GM19397 (cell line): ENCODE data around the gene CNOT1.
A peak's percentile ranks its signal among the peaks of the same experiment; 100 is the strongest.
"Not testable (repeated sequence)": the region's sequence is repeated elsewhere in the genome, so short reads cannot be mapped to it uniquely, and the experiment has no call there.

Experiments
- ATAC-seq: cut with Tn5 transposase; IDR thresholded peaks from one replicate; pipeline ENCODE4 v1.9.1; 2021; ENCODE audit warnings: mild to moderate bottlenecking, moderate library complexity; ENCODE audit not compliant: unreplicated experiment

CNOT1 gene

GRCh38 chr16:58503863-58504688 lies 125.5 kb downstream of the CNOT1 start:
- ATAC-seq, result no peak

GRCh38 chr16:58503166-58503862 lies 126.3 kb downstream of the CNOT1 start:
- no peak for ATAC-seq

GRCh38 chr16:58502217-58502921 lies 127.3 kb downstream of the CNOT1 start:
- no peak for ATAC-seq

- no peak for ATAC-seq
These were observed 128.1 kb downstream of the CNOT1 start for GRCh38 chr16:58501242-58502131.

GRCh38 chr16:58500430-58501241 lies 129.0 kb downstream of the CNOT1 start:
- no peak for ATAC-seq

- peak; percentile 40 for ATAC-seq
These were observed 129.8 kb downstream of the CNOT1 start, which contains the start of gene NDRG4 for GRCh38 chr16:58499615-58500351. Gene NDRG4 (plus strand): TSS chr16:58500143. CDS start chr16:58500249, 106 bp downstream.

GRCh38 chr16:58499092-58499511 lies 130.5 kb downstream of the CNOT1 start:
- ATAC-seq, result no peak

- ATAC-seq, result no peak
These were observed 131.1 kb downstream of the CNOT1 start for GRCh38 chr16:58498341-58499091.

- no peak for ATAC-seq
These were observed 131.7 kb downstream of the CNOT1 start for GRCh38 chr16:58497935-58498334.

- no peak for ATAC-seq
These were observed 132.2 kb downstream of the CNOT1 start for GRCh38 chr16:58497468-58497867.

- ATAC-seq, result no peak
These were observed 133.9 kb downstream of the CNOT1 start for GRCh38 chr16:58495521-58496331.

GRCh38 chr16:58494981-58495520 lies 134.6 kb downstream of the CNOT1 start:
- no peak for ATAC-seq

- ATAC-seq, result no peak
These were observed 135.7 kb downstream of the CNOT1 start for GRCh38 chr16:58493756-58494431.

- no peak for ATAC-seq
These were observed 136.9 kb downstream of the CNOT1 start for GRCh38 chr16:58492735-58493134.

GRCh38 chr16:58492066-58492465 lies 137.6 kb downstream of the CNOT1 start:
- ATAC-seq, result no peak

GRCh38 chr16:58490539-58490938 lies 139.1 kb downstream of the CNOT1 start:
- ATAC-seq, result not testable (repeated sequence)

GRCh38 chr16:58490065-58490464 lies 139.6 kb downstream of the CNOT1 start:
- ATAC-seq, result no peak
